HG02840 (cell line): ENCODE data around the gene REG3G.

ENCODE experiments used
- ATAC-seq: cut with Tn5 transposase; IDR thresholded peaks from one replicate; pipeline ENCODE4 v1.9.1; 2021; ENCODE audit warnings: mild to moderate bottlenecking, moderate library complexity, moderate number of reproducible peaks; ENCODE audit not compliant: unreplicated experiment, low FRiP score

REG3G gene

DNA sequence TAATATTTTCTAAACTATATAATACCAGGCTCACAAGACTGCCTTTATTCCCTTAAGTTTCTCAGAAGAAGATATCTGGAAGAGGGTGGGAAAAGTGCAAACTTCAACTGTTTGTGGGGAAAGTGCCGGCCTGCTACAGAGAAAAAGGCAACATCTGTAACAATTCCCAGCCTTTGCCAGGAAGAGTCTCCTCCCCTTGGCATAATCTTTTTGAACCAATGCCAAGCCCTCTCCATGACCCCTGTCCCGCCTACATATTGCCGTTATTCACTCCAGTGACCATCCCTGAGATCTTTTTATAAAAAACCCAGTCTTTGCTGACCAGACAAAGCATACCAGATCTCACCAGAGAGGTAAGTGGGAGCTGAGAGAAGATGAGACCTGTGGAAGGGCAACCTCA, at the start of gene REG3G:
Gene REG3G, plus strand, starts transcription at position 282 of the 400 bp plus-strand sequence. CDS start 392 bp downstream, outside the sequence.
- ATAC-seq = no peak

DNA sequence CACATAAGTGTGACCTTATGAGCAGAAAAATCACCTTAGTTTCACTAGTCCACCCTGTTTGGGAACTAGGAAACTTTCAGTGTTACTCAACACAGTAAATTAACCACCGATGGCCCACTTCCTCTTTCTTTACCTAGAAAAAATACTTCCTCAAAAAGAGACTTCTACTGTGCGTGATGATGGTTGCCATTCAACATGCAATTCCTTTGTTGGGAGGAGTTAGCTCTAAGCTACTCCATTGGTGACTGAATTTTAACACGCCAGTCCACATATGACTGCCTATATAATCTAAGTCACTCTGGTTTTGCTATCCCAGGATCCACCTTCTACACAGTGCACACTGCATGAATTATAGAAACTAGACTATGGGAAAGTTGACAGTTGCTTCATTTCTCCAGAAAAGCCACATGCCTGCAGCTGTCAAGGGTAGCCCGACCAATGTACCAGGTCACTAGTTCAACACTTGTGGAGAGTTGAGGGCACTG, 47.8 kb upstream of the REG3G start:
- ATAC-seq = peak; percentile 98

DNA sequence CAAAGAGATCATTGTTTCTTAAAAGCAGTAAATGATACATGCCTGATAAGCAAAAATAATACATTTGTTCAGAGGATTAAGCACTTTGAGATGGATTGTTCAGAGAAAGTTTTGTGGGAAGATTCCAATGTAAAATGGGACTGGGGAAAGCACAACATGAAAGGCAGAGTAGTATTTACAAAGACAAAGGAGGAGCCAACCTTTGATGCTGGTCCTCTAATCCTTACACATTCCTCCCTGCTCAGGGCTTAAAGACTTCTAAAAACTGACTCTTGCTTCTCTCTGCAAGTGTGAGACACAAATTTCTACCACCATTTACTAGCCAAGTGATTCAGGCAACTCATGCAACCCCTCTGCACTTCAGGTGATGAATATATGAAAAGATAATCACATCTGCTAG, 47.2 kb upstream of the REG3G start:
- no peak for ATAC-seq

DNA sequence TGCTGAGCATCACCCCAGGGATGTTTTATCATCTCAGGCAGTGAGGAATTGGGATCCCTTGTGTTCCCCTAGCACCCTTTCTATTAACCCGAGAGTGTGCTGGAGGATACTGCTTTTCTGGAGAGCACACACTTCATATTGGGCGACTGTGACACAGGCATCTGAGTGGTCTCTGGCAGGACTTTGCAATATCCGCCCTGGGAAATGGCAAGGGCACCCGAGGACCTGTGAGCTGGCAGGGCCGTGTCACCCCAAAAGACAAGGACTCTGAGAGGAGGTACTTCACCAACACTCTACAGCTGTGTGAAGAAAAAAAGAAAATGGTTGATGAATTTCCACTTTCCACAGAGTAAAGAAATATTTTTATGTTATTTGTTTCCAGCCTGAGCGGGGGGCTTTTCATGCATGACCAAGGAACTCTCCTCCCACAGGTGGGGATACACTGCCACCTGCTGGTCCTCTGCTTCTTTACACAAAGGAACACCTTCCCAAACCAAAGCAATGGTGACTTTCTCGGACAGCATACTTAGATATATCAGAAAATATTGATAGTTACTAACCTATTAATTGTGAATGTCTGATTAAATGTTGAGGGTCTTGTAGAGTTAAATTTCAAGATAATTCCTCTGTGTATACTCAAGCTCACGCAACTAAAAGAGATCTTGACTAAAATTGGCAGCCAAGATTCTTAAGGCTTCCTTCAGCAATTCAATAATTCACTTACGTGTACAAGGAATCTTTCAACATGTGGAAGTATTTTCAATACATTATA, 45.9 kb upstream of the REG3G start:
- no peak for ATAC-seq

DNA sequence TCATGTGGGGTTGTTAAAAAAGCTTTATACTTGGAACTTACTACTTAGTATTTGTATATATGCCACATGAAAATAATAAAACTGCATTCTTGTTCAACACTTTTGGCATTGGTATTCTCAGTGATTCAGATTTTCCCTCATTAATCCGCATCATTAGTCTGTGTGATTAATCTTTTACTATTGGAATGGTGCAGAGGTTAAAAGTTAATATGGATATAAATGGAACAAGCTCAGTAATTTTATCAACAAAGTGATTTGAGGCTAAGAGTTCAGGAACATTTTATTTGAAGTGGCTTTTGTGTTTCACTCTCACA, 45.4 kb upstream of the REG3G start:
- ATAC-seq = no peak

DNA sequence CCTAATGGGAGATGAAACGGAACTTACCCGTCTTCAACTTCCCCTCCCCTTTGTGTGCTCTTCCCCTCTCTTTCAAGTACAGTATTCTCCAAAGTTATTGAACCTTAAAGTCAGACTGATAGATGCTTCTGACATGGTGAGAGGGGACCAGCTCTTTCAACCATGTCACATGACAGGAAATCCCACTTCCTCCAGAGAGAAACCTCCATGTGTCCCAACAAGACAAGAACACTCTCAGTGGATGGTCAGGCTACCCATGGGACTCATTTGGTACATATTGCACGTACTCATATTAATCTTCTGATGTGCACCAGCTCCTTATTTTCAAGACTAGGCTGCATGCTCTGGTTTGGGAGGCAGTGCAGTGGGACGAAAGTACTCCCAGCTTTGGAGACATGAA, 44.6 kb upstream of the REG3G start:
- no peak for ATAC-seq

DNA sequence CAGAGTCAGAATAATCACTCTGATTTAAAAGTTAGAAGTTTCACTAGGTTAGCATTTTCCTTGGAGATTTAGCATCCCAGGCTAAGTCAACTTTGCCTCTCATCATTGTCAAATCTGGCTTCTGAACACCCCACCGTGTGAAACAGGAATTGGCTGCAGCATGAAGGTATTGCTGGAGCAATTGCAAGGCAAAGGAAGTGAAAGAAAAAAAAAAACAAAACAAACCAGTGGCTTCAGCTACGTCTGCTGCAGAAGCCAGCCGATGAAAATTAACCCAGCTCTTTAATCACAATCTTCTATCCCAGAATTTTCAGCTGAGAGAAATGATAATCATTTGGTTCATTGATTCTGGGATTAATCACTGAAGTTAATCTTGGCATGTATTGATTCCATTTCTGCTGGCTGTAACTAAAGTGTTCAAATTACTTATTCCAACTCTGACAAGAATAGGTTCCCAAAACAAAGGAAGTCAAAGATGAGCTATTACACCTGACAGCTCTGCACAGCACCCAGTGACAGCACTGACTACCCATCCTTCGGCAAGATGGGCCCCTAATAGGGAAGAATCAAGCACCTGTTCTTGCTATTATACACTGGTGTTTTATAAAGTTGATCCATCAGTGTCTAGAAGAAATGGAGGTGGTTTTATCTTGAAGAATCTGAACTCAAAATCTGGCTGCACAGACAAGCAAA, 42.7 kb upstream of the REG3G start:
- ATAC-seq = no peak

DNA sequence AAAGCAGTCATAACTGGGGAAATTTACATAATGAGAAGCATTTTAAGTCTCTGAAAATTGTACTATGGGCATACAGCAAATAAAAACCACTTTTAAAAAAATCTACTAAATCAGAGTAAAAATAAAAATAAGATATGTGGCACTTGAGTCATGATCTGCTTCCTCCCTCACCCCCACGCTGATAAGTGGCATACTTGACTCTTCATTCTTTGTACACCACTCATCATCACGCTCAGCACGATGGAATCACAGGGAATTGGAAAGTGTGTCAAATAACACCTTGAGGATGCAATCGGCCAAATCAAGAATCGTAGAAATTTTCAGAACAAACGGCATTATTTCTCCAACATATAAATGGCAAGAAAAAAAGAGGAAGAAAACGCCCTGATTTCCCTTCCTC, 41.1 kb upstream of the REG3G start:
- ATAC-seq = no peak

DNA sequence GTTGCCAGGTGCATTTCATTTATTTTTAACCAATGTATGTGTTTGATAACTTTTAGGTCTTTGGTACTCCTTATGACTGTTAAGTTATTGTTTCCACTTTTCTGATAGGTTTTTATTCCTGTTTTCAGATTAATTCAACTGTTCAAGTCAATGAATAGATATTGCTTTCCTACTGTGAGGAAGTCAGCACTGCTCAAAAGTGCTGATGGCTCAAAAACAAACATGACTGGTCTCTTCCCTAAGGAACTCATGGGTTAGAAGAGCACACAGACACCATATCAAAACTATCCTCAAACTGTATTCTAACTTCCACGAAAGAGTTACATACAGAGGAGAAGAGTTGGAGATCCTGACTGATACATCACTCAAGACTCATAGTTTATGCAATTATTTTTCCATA, 39.9 kb upstream of the REG3G start:
- no peak for ATAC-seq

DNA sequence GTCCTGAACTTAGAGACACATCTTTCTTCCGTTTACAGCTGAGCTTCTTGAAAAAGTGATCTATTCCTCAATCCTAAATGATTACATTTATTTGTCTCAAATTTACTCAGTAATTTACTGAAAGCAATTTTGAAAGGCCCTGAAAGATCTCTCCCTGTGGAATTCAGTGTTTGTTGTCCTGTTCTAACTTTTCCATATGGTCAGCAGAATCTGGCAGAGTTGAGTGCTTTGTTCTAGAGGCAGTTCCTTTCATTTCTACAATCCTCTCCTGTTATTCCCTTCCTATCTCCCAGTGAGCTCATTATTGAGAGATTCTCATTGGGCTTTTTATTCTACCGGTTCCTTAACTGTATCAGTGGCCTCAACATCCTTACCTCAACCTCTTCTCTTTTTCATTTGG, 36.5 kb upstream of the REG3G start:
- no peak for ATAC-seq

DNA sequence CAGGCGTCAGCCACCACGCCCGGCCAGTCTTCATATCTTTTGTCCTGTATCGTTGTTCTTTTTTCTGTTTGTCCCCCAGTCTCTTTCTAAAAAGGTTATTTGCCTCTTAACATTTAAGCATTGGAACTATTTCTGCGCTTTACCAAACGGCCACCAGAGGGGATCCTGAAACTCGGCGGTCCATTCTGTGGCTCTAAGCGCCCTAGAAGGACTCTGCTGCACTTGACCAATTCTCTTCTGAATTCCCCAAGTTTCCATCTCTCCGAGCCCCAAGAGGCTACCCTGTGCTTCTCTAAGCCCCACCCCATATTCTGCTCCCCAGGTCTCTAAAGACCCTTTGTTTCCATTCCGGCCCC, 33.1 kb upstream of the REG3G start:
- no peak for ATAC-seq

DNA sequence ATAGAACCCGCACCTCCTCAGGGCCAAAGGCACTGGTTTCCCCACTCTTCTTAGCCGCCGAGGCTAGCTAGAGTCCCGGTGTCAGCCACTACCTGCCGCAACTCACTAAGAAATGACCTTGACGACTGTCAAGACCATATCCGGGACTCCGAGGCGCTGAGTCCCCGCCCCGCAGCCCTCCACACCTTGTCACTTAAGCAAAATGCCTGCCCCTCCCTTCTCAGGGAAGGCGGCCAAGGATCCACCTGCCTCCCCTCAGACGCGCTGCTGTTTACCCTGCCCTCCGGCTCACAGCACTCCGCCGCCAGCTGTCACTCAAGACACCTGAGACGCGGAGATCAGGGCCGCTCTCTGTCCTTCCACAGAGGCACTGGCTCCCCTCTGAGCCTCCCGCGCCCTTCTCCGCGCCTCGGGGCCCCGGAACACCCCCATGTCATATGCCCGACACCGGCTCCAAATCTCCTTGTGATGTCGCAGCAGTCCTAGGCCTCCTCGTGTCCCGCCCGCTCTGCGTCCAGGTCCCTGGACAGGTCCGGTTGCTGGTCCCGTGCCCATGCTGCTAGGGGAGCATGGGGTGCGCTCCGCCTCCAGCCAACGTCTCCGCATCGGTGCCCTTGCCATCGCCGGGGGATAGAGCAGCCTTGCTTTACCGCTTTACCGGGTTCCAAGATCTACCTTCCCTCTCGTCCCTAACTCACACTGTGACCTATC, 32.5 kb upstream of the REG3G start:
- ATAC-seq = no peak

DNA sequence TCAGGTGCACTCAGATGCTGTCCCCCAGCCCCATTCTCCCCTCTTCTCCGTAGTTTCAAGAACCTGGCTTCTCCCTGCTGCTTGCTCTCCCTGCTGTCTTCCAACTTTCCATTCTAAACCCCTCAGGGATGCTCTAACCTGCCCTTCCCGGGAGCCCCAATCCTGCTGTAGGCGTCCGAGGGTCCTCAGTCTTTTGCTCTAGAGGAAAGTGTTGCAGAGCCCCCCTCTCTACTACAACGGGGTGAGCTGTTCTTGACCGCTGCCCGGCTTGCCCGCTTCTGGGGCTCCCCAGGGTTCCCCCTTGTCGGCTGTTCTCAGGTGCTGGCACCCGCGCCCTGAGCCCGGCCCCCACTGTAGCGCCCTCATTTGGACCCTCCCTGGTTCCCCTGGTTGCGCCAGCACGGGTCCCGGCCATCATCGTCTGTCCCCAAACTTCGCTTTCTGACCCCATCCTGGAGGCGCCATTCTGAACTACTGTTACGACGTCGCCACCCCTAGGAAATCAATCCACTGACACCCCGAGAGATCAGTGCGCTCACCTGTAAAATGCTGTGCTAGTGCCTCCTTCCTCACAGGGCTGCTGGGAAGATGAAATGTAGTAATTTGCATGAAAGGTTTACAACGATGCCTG, 31.9 kb upstream of the REG3G start:
- ATAC-seq = no peak

DNA sequence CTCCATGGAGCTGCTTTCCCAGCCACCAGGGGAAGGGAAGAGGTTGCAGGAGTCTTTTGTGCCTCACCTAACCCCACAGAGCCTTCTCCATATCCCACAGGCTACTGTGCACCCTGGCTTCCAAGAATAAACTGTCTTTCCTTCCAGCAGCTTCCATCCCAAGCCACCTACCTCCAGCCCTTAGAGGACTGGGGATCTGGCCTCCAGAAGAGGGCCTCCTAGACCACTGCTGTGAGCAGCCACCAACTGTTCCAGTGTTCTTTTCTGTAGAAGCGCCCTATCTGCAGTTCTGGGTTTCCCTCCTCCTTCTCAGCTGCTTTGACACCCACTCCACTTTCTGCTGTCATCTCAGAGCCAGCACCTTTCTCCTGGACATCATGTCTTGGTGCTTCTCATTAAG, 30.7 kb upstream of the REG3G start:
- no peak for ATAC-seq

DNA sequence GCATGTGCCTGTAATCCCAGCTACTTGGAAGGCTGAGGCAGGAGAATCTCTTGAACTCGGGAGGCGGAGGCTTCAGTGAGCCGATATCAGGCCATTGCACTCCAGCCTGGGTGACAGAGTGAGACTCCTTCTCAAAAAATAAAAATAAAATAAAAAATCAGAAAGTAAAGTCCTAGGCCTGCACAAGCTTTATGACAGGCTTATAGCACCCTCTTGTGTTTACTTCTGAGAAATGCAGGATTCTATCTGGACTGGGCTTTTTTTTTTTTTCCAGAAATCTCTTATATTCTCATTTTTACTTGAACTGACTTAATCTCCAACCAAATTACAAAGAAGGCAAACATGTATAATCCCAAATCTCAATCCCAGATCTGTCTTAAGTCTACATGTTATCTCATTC, 26.1 kb upstream of the REG3G start:
- no peak for ATAC-seq

DNA sequence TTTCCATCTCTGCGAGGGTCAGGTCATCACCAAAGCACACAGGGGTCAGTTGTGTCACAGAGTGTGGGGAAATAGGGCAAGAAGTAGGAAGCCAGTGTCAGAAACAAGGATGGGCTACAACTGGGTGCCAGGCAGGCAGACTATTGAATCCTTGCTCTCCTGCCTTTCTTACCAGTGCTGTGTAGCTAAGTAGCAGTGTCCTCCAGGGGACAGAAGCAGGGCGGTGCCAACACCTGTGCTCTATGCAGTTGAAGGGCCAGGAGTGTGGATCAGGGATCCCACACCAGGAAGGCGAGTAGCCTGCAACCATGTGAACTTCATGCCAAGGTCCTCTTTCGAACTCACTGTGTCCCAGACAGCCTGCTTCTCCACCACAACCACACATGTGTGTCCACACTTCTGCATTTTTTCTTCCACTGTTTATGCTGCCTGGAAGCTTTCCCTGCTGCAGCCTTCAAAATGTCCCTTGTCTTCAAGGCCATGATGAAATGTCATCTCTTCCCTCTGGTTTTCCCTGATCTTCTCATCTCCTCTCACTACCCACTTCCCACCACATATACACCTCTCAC, 25.4 kb upstream of the REG3G start:
- no peak for ATAC-seq

DNA sequence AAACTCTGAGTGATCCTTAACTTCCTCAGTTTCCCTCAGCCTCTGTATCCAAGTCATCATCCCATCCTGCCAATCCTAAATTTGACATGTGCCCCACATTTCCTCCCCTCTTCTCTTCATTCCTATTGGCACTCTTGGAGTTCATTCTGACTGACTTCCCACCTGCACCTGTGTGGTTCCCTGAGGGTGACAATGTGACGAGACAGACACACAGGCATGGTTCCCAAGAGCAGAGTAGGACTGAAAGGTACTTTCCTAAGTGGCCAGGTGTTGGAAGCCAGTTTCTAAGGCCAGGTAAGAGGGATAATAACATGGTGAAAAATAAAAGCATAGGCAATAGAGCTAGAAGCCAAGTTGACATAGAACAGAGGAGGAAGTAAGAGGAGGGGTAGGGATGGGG, 24.2 kb upstream of the REG3G start:
- ATAC-seq = no peak

DNA sequence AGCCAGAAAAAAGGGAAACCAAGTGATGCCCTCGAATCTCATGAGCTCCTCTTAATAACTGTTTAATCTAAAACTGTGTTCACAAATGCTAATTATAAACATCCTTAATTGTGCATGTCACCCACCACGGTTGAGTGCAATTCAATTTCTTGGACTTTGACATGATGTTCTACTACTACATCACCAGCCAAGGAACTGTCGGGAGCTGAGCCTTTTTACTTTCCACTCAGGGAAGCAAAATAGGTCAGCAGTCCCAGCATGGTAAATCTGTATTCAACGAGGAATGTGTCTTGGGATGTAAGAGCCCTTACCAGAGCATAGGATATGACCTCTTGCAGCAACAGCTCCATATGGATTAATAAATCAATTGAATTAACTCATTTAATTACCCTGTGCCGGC, 20.8 kb upstream of the REG3G start:
- ATAC-seq = no peak

DNA sequence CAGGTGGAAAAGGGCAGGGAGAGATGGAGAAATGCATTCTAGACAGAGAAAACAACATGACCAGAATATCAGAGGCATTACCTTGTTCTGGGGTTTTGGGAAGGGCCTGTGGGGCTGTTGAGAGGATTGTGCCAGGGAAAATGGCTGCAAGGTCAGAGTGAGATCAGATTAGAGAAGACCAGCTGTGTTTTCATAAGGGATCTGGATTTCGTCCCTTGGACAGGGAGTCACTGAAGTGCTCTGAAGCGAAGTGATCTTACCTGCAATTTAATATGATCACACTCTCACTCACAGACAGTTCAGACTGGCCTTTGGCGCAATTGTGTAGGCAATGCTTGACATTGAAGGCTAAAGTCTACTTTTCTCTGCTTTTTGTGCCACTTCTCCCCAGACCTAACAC, 20.3 kb upstream of the REG3G start:
- no peak for ATAC-seq

DNA sequence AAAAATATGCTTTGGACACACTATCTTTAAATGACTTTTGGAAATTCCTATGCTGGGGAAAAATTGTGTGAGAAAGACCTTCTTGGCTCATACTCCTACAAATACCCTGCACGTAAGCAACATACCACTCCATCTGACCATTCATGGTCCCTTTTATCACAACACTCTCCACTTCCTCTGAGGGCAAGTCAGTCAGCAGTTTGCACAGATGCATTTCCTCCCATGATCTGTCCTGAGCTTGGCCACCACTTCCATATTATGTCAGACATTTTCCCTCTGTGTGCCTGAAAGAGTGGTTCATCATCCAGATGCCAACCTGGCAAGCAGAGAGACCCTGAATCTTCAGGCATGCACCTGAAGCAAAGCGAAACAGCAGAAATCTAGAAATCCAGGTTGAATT, 16.1 kb upstream of the REG3G start:
- ATAC-seq = no peak

DNA sequence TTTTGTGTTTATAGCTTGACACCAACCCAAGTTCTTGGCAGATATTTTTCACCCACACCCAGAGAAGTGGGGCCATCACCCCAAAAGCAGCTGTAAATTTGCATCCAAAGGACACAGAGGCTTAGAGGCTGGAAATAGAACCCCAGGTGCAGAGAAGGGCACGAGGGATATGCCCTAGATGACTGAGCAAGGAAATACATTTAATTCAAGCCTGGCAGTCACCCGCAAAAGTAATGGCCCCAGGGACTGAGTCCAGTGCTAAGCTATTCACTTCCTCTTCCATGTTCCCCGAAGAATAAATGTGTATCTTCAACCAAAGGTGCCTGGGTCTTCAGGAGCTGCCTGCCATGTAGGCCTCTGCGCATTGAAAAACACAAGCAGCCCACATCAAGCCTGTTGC, 14.0 kb upstream of the REG3G start:
- no peak for ATAC-seq
